Ovary (tissue), 9 donors: ENCODE results near the gene ACER2. TPM values are rescaled to one million over a fixed set of nuclear protein-coding genes. Genes with fewer than 3 reads are reported as not detected.
A peak's percentile ranks its signal among the peaks of the same experiment; 100 is the strongest.
"Not testable (repeated sequence)": the region's sequence is repeated elsewhere in the genome, so short reads cannot be mapped to it uniquely, and the experiment has no call there.

Experiments used
- DNase-seq, 5 donors: peaks; one replicate each; pipeline ENCODE4 v3.0.0-alpha.2; 2019 to 2020
- H3K27ac ChIP-seq, 2 donors: fragments of 200-600 bp; one replicate each; pipeline versions ENCODE4 v1.5.1 to v1.8.0; 2019 to 2022
- H3K27me3 ChIP-seq: fragments of 200-600 bp; one replicate; pipeline ENCODE4 v1.8.0; 2022
- H3K36me3 ChIP-seq: fragments of 200-600 bp; sonication (generic); one replicate; pipeline ENCODE4 v1.5.1; 2019
- H3K4me1 ChIP-seq: one replicate; pipeline ENCODE4 v1.8.1; 2013; ENCODE audit warnings: mild to moderate bottlenecking, moderate library complexity; ENCODE audit not compliant: insufficient read depth
- H3K4me3 ChIP-seq: fragments of 200-600 bp; sonication (generic); one replicate; pipeline ENCODE4 v1.5.1; 2017
- H3K9me3 ChIP-seq, 2 donors: fragments of 200-600 bp in 1 of 2; sonication (generic) in 1 of 2; one replicate each; pipeline versions ENCODE4 v1.5.1 to v1.8.1; 2013 to 2019; ENCODE audit warnings: mild to moderate bottlenecking in 1 of 2, moderate library complexity in 1 of 2
- CTCF ChIP-seq, 3 donors: fragments of 450-650 bp in 2 of 3; fragments of 200-600 bp in 1 of 3; IDR thresholded peaks; one replicate each; pipeline versions ENCODE4 v1.5.1 to v1.8.0; 2016 to 2022; ENCODE audit warnings: antibody characterized with exemption in 3 of 3, mild to moderate bottlenecking in 1 of 3
- EP300 ChIP-seq: sonication (generic); formaldehyde crosslinking; IDR thresholded peaks from one replicate; pipeline ENCODE4 v1.6.1; 2017; ENCODE audit warnings: antibody characterized with exemption
- POLR2A ChIP-seq: fragments of 450-650 bp; IDR thresholded peaks from one replicate; pipeline ENCODE4 v1.6.1; 2017; ENCODE audit warnings: antibody characterized with exemption, mild to moderate bottlenecking, moderate library complexity
- WGBS, 3 donors: extraction: QIAGEN DNeasy Blood & Tissue Kit in 1 of 3; methylation state at CpG; one replicate each; pipeline versions ENCODE4 v1.1.5 to v1.1.7; 2013 to 2017; 5-methylcytosine and 5-hydroxymethylcytosine counted together
- intact Hi-C, 4 donors: fragments of 100-400 bp; cut with DNase I; formaldehyde crosslinking; loops; one replicate each; pipeline versions ENCODE4 v1.11.0 to v1.15.1; 2022 to 2023
- polyA plus RNA-seq, 2 donors: library from polyadenylated mRNA; stranded (reverse); fragments of 200-250 nt in 1 of 2; fragments of 350-450 nt in 1 of 2; fragmentation: Illumina TruSeq in 1 of 2; extraction: RNeasy Lipid Tissue Mini Kit (QIAGEN cat#74804) in 1 of 2; gene quantifications; one replicate each; pipeline ENCODE4 v1.2.3, GENCODE V29; 2013 to 2014
- total RNA-seq, 7 donors: library from RNA; depleted of rRNA in 2 of 7; stranded (reverse); fragments of >200 nt in 2 of 7; fragmentation: NEBNext Ultra II Directional in 3 of 7; extraction: Animal tissue kit (Norgen Biotek cat#: 25700) in 3 of 7; gene quantifications; one replicate each; pipeline versions ENCODE4 v1.1.0 to v1.2.4, GENCODE V29; 2016 to 2023
- donor health status: DM: no; HTN: no; CAD: no; lungs with moderate emphysema.
- donor health status: DM: no; HTN: no; CAD: no.
- donor health status: Bipolar disorder and iron deficiency.
- donor health status: DM: yes; HTN: yes; CAD: no.
- donor health status: DM: no; HTN: no; CAD: no.
- donor health status: DM: yes; HTN: yes; CAD: no.

ACER2 gene
- total and polyA plus RNA-seq, 9 donors = 0.80 to 10.0 (median 3.0) TPM

- H3K4me1 ChIP-seq = no peaks in the 10 kb centered on the region
- intact Hi-C loops = loop anchor here in 1 of 4 donors (10.0 kb wide), 1 partner anchor 75 kb away; no protein-coding TSS in a partner anchor
- 0 to 1% (median 1%) methylated on average over 30 of the region's 30 CpGs for WGBS, 3 donors
- H3K36me3 ChIP-seq = no peaks in the 10 kb centered on the region
- peak overlapping the region; percentile 70 to 82 for H3K27ac ChIP-seq
- no peak for TF ChIP-seq EP300
- peak in 1 of 3 donors; percentile 36 for TF ChIP-seq CTCF (IDR thresholded peaks at IDR 0.05)
- H3K4me3 ChIP-seq = peak overlapping the region; percentile 55
- no peaks in the 10 kb centered on the region for H3K27me3 ChIP-seq
- no peaks in the 10 kb centered on the region for H3K9me3 ChIP-seq
- no peak for DNase-seq
These were observed 29.1 kb upstream of the ACER2 start for GRCh38 chr9:19379697-19380046.

GRCh38 chr9:19380826-19381075 is 28.1 kb upstream of the ACER2 start:
- H3K27ac ChIP-seq = peak overlapping the region in 1 of 2 donors; percentile 82
- H3K4me3 ChIP-seq = peak overlapping the region; percentile 55
- WGBS, 3 donors = 33 to 51% (median 43%) methylated on average over 6 of the region's 6 CpGs
- no peaks in the 10 kb centered on the region for H3K27me3 ChIP-seq
- no peaks in the 10 kb centered on the region for H3K4me1 ChIP-seq
- DNase-seq = no peak
- H3K9me3 ChIP-seq = no peaks in the 10 kb centered on the region
- no peaks in the 10 kb centered on the region for H3K36me3 ChIP-seq
- intact Hi-C loops = loop anchor here in 1 of 4 donors (10.0 kb wide), 1 partner anchor 74 kb away; no protein-coding TSS in a partner anchor
- TF ChIP-seq CTCF (IDR thresholded peaks at IDR 0.05) (no peak), EP300 (no peak), POLR2A (no peak)

GRCh38 chr9:19381656-19382055 is 27.2 kb upstream of the ACER2 start:
- Histone ChIP-seq H3K27me3 (no peaks in the 10 kb centered on the region), H3K9me3 (no peaks in the 10 kb centered on the region), H3K4me1 (no peaks in the 10 kb centered on the region), H3K27ac (no peak overlapping the region), H3K36me3 (no peaks in the 10 kb centered on the region), H3K4me3 (no peak overlapping the region)
- DNase-seq = no peak
- TF ChIP-seq CTCF (IDR thresholded peaks at IDR 0.05) = no peak
- 90 to 96% (median 94%) methylated on average over 2 of the region's 2 CpGs for WGBS, 3 donors
- intact Hi-C loops = loop anchor here in 1 of 4 donors (10.0 kb wide), 1 partner anchor 73 kb away; no protein-coding TSS in a partner anchor

DNA sequence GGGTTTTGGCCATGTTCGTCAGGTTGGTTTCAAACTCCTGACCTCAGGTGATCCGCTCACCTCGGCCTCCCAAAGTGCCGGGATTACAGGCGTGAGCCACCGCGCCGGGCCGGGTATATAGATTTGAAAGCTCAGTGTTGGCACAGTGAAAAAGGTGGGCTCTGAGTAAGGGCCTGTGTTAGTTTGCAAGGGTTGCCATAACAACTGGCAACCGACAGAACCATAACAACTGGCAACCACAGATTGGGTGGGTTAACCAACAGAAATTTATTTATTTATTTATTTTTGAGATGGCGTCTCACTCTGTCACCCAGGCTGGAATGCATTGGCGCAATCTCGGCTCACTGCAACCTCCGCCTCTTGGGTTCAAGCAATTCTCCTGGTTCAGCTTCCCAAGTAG is 23.6 kb upstream of the ACER2 start:
- not testable (repeated sequence) for H3K36me3 ChIP-seq, H3K4me1 ChIP-seq, H3K27ac ChIP-seq, H3K27me3 ChIP-seq, H3K9me3 ChIP-seq, H3K4me3 ChIP-seq, DNase-seq
- 96 to 97% (median 96%) methylated on average over 14 of the region's 14 CpGs for WGBS, 3 donors
- intact Hi-C loops = loop anchor here in 1 of 4 donors (10.0 kb wide), 1 partner anchor 70 kb away; no protein-coding TSS in a partner anchor

GRCh38 chr9:19385786-19386501 is 22.9 kb upstream of the ACER2 start:
- WGBS, 3 donors = 88 to 91% (median 89%) methylated on average over 6 of the region's 6 CpGs
- H3K4me3 ChIP-seq = no peak overlapping the region
- H3K9me3 ChIP-seq = no peaks in the 10 kb centered on the region
- DNase-seq = no peak
- H3K36me3 ChIP-seq = no peaks in the 10 kb centered on the region
- no peaks in the 10 kb centered on the region for H3K27me3 ChIP-seq
- H3K4me1 ChIP-seq = no peaks in the 10 kb centered on the region
- intact Hi-C loops = loop anchor here in 1 of 4 donors (10.0 kb wide), 1 partner anchor 69 kb away; no protein-coding TSS in a partner anchor
- no peak overlapping the region for H3K27ac ChIP-seq
- no peak for TF ChIP-seq POLR2A
- TF ChIP-seq CTCF (IDR thresholded peaks at IDR 0.05) = no peak
- TF ChIP-seq EP300 = no peak
